GM23248 (cell line): Measurements from ENCODE around the gene SERPINB8.

ENCODE experiments used
- EZH2 ChIP-seq: fragments of 200-600 bp; sonication (generic); IDR thresholded peaks from 2 replicates; pipeline ENCODE4 v1.6.1; 2018; ENCODE audit warnings: antibody characterized with exemption, mild to moderate bottlenecking; ENCODE audit not compliant: insufficient read depth, poor library complexity, severe bottlenecking
- EZH2phosphoT487 ChIP-seq: fragments of 200-600 bp; sonication (generic); IDR thresholded peaks from 2 replicates; pipeline ENCODE4 v1.6.1; 2018; ENCODE audit warnings: antibody characterized with exemption, moderate library complexity, mild to moderate bottlenecking, low read depth; ENCODE audit not compliant: insufficient read depth

DNA sequence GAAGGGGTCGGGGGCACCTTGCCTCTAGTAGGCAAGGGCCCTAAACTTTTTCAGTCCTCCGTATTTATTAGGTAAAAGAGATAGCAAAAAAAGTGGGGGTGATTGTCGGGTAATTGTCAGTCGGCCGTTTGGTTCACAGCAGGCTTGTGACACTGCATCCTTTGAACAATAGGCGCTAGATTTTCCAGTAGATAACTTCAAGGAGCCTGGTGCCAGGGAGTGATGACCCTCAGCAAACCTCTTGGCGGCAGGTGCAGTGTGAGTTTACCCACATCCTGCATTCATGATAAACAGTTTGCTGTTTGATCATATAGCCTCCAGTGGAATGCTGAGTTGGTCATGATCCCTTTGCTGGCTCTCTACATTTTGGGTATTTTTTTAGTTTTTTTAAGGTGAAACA, 22.9 kb downstream of the SERPINB8 start:
- TF ChIP-seq EZH2 (no peak), EZH2phosphoT487 (no peak)
